MCF 10A (cell line): ENCODE data around the gene CPZ. TPM values are rescaled to one million over a fixed set of nuclear protein-coding genes. Genes with fewer than 3 reads are reported as not detected.

Experiments used
- BruUV-seq: library from RNA; stranded (reverse); fragments of 400-500 nt; replicated peaks from 2 replicates; lab custom pipeline; 2021; lab: Mats Ljungman, UMichigan
- CTCF ChIA-PET: fragments of 300-600 bp; sonication (Branson Sonifier 250); formaldehyde crosslinking; extraction: SDS; loops from one replicate; lab custom pipeline; 2021; ENCODE audit warnings: antibody characterized with exemption, inconsistent platforms; lab: Yijun Ruan, JAX
- POLR2A ChIA-PET: fragments of 300-600, 350-650 bp; sonication (Branson Sonifier 250); formaldehyde crosslinking; extraction: SDS; loops from one replicate; lab custom pipeline; 2020; ENCODE audit warnings: antibody characterized with exemption, inconsistent platforms; lab: Yijun Ruan, JAX
- DNase-seq: peaks from one replicate; pipeline ENCODE4 v3.0.0-alpha.2; 2018; ENCODE audit not compliant: unreplicated experiment
- H3K27ac Mint-ChIP-seq: one replicate; pipeline ENCODE4 v1.8.0; 2022; ENCODE audit warnings: mild to moderate bottlenecking, low read depth, mixed read lengths; ENCODE audit not compliant: unreplicated experiment
- H3K27me3 Mint-ChIP-seq: one replicate; pipeline ENCODE4 v1.8.0; 2022; ENCODE audit warnings: mixed read lengths; ENCODE audit not compliant: insufficient read depth, unreplicated experiment
- H3K36me3 Mint-ChIP-seq: one replicate; pipeline ENCODE4 v1.8.0; 2022; ENCODE audit warnings: mild to moderate bottlenecking, moderate library complexity, mixed read lengths; ENCODE audit not compliant: insufficient read depth, unreplicated experiment
- H3K4me1 Mint-ChIP-seq: one replicate; pipeline ENCODE4 v1.8.0; 2022; ENCODE audit warnings: mixed read lengths; ENCODE audit not compliant: insufficient read depth, unreplicated experiment
- H3K4me3 Mint-ChIP-seq: one replicate; pipeline ENCODE4 v1.8.0; 2022; ENCODE audit warnings: mild to moderate bottlenecking, moderate library complexity, mixed read lengths; ENCODE audit not compliant: unreplicated experiment
- H3K9me3 Mint-ChIP-seq: one replicate; pipeline ENCODE4 v1.8.0; 2022; ENCODE audit warnings: mixed read lengths; ENCODE audit not compliant: unreplicated experiment
- intact Hi-C: fragments of 100-400 bp; cut with micrococcal nuclease; formaldehyde crosslinking; loops from 2 replicates; pipeline ENCODE4 v1.14.1; 2022
- total RNA-seq: library from RNA; stranded (reverse); gene quantifications from 2 replicates; pipeline ENCODE4 v1.2.3, GENCODE V29; 2022
- TF ChIP-seq, protein P1 (sequence below): fragments of 200-600 bp; IDR thresholded peaks from one replicate; pipeline ENCODE4 v1.8.0; 2022; ENCODE audit warnings: antibody characterized with exemption, mild to moderate bottlenecking; ENCODE audit not compliant: unreplicated experiment

CPZ gene
- total RNA-seq, 1 experiment from 2014 or later = not detected

DNA sequence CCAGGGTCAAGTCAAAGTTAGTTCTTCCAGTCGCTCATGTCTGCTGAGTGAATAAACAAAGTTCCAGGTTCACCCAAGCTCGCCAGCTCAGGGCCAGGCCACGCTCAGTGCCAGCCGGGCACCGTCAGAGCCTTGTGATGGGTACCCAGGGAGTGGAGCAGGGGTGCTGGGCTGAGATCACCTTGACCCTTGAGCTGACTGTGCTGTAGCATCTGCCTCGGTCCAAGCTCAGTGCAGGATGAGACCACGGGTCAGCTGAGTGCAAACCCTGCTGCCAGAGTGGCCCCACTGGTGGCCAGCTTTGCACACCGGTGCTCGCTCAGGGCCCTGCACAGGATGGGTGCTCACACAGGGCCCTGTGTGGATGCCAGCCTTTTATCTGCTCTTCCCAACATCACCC lies 4.3 kb downstream of the CPZ start:
- no peaks in the 10 kb centered on the region for H3K9me3 Mint-ChIP-seq
- H3K36me3 Mint-ChIP-seq = no peaks in the 10 kb centered on the region
- H3K27ac Mint-ChIP-seq = no peak overlapping the region
- intact Hi-C loops = no loop called here
- TF ChIP-seq, protein P1, sequence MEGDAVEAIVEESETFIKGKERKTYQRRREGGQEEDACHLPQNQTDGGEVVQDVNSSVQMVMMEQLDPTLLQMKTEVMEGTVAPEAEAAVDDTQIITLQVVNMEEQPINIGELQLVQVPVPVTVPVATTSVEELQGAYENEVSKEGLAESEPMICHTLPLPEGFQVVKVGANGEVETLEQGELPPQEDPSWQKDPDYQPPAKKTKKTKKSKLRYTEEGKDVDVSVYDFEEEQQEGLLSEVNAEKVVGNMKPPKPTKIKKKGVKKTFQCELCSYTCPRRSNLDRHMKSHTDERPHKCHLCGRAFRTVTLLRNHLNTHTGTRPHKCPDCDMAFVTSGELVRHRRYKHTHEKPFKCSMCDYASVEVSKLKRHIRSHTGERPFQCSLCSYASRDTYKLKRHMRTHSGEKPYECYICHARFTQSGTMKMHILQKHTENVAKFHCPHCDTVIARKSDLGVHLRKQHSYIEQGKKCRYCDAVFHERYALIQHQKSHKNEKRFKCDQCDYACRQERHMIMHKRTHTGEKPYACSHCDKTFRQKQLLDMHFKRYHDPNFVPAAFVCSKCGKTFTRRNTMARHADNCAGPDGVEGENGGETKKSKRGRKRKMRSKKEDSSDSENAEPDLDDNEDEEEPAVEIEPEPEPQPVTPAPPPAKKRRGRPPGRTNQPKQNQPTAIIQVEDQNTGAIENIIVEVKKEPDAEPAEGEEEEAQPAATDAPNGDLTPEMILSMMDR = no peak
- peaks cover 8% of the 10 kb centered on the region for H3K4me1 Mint-ChIP-seq
- H3K27me3 Mint-ChIP-seq = peaks cover 19% of the 10 kb centered on the region
- no peak for DNase-seq
- ChIA-PET CTCF (interaction anchor here (0.6 to 4.1 kb wide), 3 partner anchors 120 to 318 kb away, joined by 3 to 27 read pairs (median 4); no protein-coding TSS in a partner anchor), POLR2A (no interaction called here)
- no peak overlapping the region for H3K4me3 Mint-ChIP-seq
- no TSS peak for BruUV-seq

DNA sequence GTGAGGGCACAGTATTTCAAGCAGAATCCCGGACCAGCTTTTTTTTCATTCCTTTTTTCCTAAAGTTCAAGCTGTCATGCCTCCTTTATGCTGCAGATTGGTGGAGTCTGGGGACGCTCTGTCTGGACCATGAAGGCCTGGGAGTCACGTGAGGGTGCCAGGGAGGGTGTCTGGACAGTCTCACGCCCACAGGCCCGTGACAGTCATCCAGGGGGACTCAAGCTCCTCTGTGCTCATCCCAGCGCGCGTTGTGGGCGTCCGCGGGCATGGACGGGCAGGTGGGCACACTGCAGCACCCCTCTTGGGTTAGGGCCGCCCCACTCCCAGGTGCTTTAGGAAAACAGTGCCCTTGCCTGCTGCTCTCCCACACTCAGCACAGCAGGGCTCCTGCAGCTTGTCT lies 4.8 kb downstream of the CPZ start:
- H3K9me3 Mint-ChIP-seq = no peaks in the 10 kb centered on the region
- DNase-seq = no peak
- intact Hi-C loops = no loop called here
- BruUV-seq = no TSS peak
- CTCF ChIA-PET = interaction anchor here (0.6 to 4.1 kb wide), 4 partner anchors 10 to 317 kb away, joined by 3 to 27 read pairs (median 8); no protein-coding TSS in a partner anchor
- POLR2A ChIA-PET = no interaction called here
- no peaks in the 10 kb centered on the region for H3K36me3 Mint-ChIP-seq
- H3K27ac Mint-ChIP-seq = no peak overlapping the region
- H3K4me3 Mint-ChIP-seq = no peak overlapping the region
- TF ChIP-seq, protein P1 = no peak
- H3K27me3 Mint-ChIP-seq = peaks cover 21% of the 10 kb centered on the region
- peaks cover 8% of the 10 kb centered on the region for H3K4me1 Mint-ChIP-seq

DNA sequence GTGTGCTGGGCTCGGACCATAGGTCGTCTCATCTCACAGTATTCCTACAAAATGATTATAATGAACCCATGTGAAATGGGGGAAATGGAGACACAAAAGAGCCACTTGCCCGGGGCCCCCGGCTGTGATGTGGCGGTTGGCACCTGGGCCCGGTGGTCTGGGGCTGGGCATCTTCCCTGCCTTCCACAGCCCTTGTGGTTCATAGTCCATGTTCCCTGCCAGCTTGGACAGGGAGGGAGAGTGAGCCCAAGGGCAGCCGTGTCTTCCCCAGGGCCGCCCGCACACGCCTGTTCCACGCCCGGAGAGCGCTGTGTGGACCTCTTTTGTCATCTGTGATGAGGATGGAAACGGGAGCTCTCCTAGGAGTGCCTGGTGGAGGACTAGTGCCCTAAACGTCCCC lies 5.2 kb downstream of the CPZ start:
- POLR2A ChIA-PET = no interaction called here
- no peaks in the 10 kb centered on the region for H3K9me3 Mint-ChIP-seq
- no peak overlapping the region for H3K4me3 Mint-ChIP-seq
- intact Hi-C loops = no loop called here
- no TSS peak for BruUV-seq
- TF ChIP-seq, protein P1 = no peak
- DNase-seq = no peak
- peaks cover 8% of the 10 kb centered on the region for H3K4me1 Mint-ChIP-seq
- H3K27me3 Mint-ChIP-seq = peaks cover 26% of the 10 kb centered on the region
- CTCF ChIA-PET = interaction anchor here (1.2 to 4.1 kb wide), 3 partner anchors 10 to 289 kb away, joined by 3 to 27 read pairs (median 13); no protein-coding TSS in a partner anchor
- no peak overlapping the region for H3K27ac Mint-ChIP-seq
- no peaks in the 10 kb centered on the region for H3K36me3 Mint-ChIP-seq

DNA sequence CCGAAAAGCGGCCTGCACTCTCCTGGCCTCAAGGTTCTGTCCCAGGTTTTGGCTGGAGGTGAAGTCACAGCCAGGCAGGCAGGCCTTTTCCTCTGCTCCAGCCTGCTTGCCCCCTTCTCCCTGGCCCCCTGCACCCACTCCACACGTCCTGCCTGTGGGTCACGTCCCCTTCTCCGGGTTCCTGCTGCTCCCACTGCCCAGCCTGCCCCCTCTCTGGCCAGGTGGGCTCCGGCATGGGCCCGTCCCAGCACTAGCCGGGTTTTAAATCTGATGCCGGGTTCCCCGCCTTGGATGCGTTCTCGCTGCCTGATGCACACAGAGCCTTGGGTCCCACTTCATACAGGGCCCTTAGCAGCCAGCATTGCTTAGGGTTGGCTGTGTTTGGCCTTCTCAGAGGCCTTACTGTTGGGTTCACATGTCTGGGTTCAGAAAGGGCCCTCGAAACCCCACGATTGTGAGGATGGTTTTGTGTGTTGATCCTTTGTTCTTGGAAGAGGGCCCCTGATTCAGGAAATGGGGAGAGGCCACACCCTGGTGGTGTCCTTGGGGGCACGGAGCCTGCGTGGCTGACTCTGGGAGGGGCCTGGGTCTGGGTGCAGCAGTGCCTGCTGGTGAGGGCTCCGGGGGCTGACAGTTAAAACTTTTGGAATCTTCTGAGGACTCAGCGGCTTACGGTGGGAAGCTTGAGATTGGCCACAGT lies 6.0 kb downstream of the CPZ start:
- Mint-ChIP-seq H3K27me3 (peaks cover 26% of the 10 kb centered on the region), H3K27ac (no peak overlapping the region), H3K4me3 (no peak overlapping the region), H3K4me1 (peaks cover 8% of the 10 kb centered on the region), H3K9me3 (no peaks in the 10 kb centered on the region), H3K36me3 (no peaks in the 10 kb centered on the region)
- no peak for DNase-seq
- intact Hi-C loops = no loop called here
- ChIA-PET CTCF (interaction anchor here (0.6 to 4.1 kb wide), 6 partner anchors 9 to 288 kb away, joined by 3 to 27 read pairs (median 3); no protein-coding TSS in a partner anchor), POLR2A (interaction anchor here (0.5 kb wide), 1 partner anchor 107 kb away, joined by 3 read pairs; no protein-coding TSS in a partner anchor)
- TF ChIP-seq, protein P1 = no peak
- BruUV-seq = no TSS peak
